GM23338 (cell line): ENCODE measurements around the gene MAST2. TPM values are rescaled to one million over a fixed set of nuclear protein-coding genes. Genes with fewer than 3 reads are reported as not detected.

ENCODE experiments used
- ATAC-seq: fragments of 200-7000 bp; cut with Tn5 transposase; 3 replicates; pipeline ENCODE4 v1.9.1; 2020
- DNase-seq: peaks from one replicate; pipeline ENCODE4 v3.0.0-alpha.2; 2015; ENCODE audit warnings: low spot score
- H2AFZ ChIP-seq: fragments of 200-600 bp; sonication (generic); 2 replicates; pipeline ENCODE4 v1.8.0; 2016; ENCODE audit warnings: antibody characterized with exemption, mild to moderate bottlenecking, moderate library complexity
- H3F3A ChIP-seq: fragments of 200-600 bp; sonication (generic); replicated peaks from 2 replicates; pipeline ENCODE4 v1.8.0; 2017; ENCODE audit warnings: antibody characterized with exemption, mixed run types, low read depth
- H3K27ac ChIP-seq: fragments of 200-600 bp; sonication (generic); 2 replicates; pipeline ENCODE4 v1.6.1; 2016; ENCODE audit warnings: low read depth
- H3K27me3 ChIP-seq: fragments of 200-600 bp; sonication (generic); 2 replicates; pipeline ENCODE4 v1.8.0; 2016; ENCODE audit warnings: mild to moderate bottlenecking, mixed run types, moderate library complexity; ENCODE audit not compliant: insufficient read depth
- H3K36me3 ChIP-seq: fragments of 200-600 bp; sonication (generic); 2 replicates; pipeline ENCODE4 v1.8.0; 2016; ENCODE audit warnings: mild to moderate bottlenecking; ENCODE audit not compliant: insufficient read depth
- H3K4me1 ChIP-seq: fragments of 200-600 bp; sonication (generic); 2 replicates; pipeline ENCODE4 v1.8.0; 2016; ENCODE audit warnings: mild to moderate bottlenecking, moderate library complexity; ENCODE audit not compliant: insufficient read depth
- H3K4me2 ChIP-seq: fragments of 200-600 bp; sonication (generic); 2 replicates; pipeline ENCODE4 v1.7.1; 2017; ENCODE audit warnings: mixed run types
- H3K4me3 ChIP-seq: fragments of 200-600 bp; sonication (generic); 2 replicates; pipeline ENCODE4 v1.6.1; 2016; ENCODE audit warnings: mixed run types
- H3K79me2 ChIP-seq: fragments of 200-600 bp; sonication (generic); replicated peaks from 2 replicates; pipeline ENCODE4 v1.8.0; 2017; ENCODE audit warnings: mild to moderate bottlenecking; ENCODE audit not compliant: insufficient read depth
- H3K9me2 ChIP-seq: fragments of 200-600 bp; sonication (generic); 2 replicates; pipeline ENCODE4 v1.8.0; 2017; ENCODE audit not compliant: insufficient read depth
- H4K20me1 ChIP-seq: fragments of 200-600 bp; sonication (generic); replicated peaks from 2 replicates; pipeline ENCODE4 v1.8.0; 2017; ENCODE audit warnings: mild to moderate bottlenecking; ENCODE audit not compliant: insufficient read depth
- H3K27ac Mint-ChIP-seq: 2 replicates; pipeline ENCODE4 v1.8.0; 2020; ENCODE audit warnings: inconsistent platforms, mild to moderate bottlenecking, moderate library complexity, mixed read lengths
- H3K27me3 Mint-ChIP-seq: 3 replicates; pipeline ENCODE4 v1.8.0; 2022; ENCODE audit warnings: low read depth, mild to moderate bottlenecking, moderate library complexity, mixed read lengths, inconsistent platforms; ENCODE audit not compliant: insufficient read depth, poor library complexity
- H3K36me3 Mint-ChIP-seq: 3 replicates; pipeline ENCODE4 v1.8.0; 2021; ENCODE audit warnings: low read depth, mild to moderate bottlenecking, inconsistent platforms, moderate library complexity, mixed read lengths
- H3K4me1 Mint-ChIP-seq: 3 replicates; pipeline ENCODE4 v1.8.0; 2020; ENCODE audit warnings: mild to moderate bottlenecking, inconsistent platforms, mixed read lengths
- H3K4me3 Mint-ChIP-seq: 3 replicates; pipeline ENCODE4 v1.8.0; 2021; ENCODE audit warnings: moderate library complexity, mild to moderate bottlenecking, inconsistent platforms, mixed read lengths
- H3K9me3 Mint-ChIP-seq: 3 replicates; pipeline ENCODE4 v1.8.0; 2020; ENCODE audit warnings: moderate library complexity, mild to moderate bottlenecking, inconsistent platforms, mixed read lengths
- CREB1 ChIP-seq: fragments of 250-450 bp; sonication (Bioruptor Pico); IDR thresholded peaks from 2 replicates; pipeline ENCODE4 v1.5.0; 2020; ENCODE audit warnings: low read depth, mild to moderate bottlenecking, moderate library complexity
- EZH2 ChIP-seq: fragments of 200-600 bp; sonication (generic); IDR thresholded peaks from one replicate; pipeline ENCODE4 v1.8.0; 2017; ENCODE audit warnings: antibody characterized with exemption, mild to moderate bottlenecking, low read depth; ENCODE audit not compliant: unreplicated experiment
- NANOG ChIP-seq: IDR thresholded peaks from 2 replicates; pipeline ENCODE4 v1.6.1; 2016; ENCODE audit warnings: antibody characterized with exemption, borderline replicate concordance
- ZNF114 ChIP-seq: fragments of 250-450 bp; sonication (Bioruptor Pico); IDR thresholded peaks from 2 replicates; pipeline ENCODE4 v1.5.0; 2020; ENCODE audit warnings: mild to moderate bottlenecking, moderate library complexity
- polyA plus RNA-seq: library from polyadenylated mRNA; unstranded; fragments of >200 nt; fragmentation: Nextera tagmentation; extraction: Ambion mirVana; gene quantifications from 2 replicates; pipeline ENCODE4 v1.2.1, GENCODE V29; 2016
- total RNA-seq: library from RNA; depleted of rRNA; stranded (reverse); fragments of >200 nt; shearing (Covaris generic); gene quantifications from 2 replicates; pipeline ENCODE4 v1.2.3, GENCODE V29; 2014
- TF ChIP-seq, protein P1 (sequence below): fragments of 250-450 bp; sonication (Bioruptor Pico); IDR thresholded peaks from 2 replicates; pipeline ENCODE4 v1.5.0; 2020; ENCODE audit warnings: mild to moderate bottlenecking, moderate library complexity

MAST2 gene
- total and polyA plus RNA-seq, 2 experiments from 2014 or later: 11.5 to 57.7 TPM

DNA sequence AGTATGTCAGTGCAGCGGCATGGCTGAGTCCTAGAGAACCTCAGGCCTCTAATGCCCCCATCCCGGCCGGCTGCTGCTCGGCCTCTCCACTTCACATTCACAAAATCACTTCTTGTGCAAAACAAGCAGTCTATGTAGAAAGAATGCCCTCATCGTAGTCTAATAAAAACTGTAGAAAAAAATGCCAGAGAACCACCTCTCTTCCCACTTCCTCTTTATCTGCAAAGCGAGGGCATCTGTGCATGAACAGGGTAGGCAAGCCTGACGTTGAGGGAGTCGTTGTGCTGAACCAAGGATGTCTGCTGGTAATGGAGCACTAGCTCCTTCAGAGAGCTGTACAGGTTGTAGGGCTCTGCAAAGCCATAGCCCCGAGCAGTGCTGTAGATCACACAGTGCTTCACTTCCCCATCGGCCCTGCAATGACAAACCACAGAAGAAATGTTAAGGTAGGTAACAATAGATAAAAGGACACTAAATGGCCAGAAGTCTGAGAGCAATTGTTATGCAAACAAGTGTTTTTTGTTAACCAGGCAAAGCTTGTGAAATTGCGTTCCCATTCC, 240.1 kb downstream of the MAST2 start:
- TF ChIP-seq CREB1 (peak; percentile 16; the same call in 1 of the 2 replicates), NANOG (peak; percentile 85), ZNF114 (CRISPR knock-in tag) (no peak)
- TF ChIP-seq, protein P1, sequence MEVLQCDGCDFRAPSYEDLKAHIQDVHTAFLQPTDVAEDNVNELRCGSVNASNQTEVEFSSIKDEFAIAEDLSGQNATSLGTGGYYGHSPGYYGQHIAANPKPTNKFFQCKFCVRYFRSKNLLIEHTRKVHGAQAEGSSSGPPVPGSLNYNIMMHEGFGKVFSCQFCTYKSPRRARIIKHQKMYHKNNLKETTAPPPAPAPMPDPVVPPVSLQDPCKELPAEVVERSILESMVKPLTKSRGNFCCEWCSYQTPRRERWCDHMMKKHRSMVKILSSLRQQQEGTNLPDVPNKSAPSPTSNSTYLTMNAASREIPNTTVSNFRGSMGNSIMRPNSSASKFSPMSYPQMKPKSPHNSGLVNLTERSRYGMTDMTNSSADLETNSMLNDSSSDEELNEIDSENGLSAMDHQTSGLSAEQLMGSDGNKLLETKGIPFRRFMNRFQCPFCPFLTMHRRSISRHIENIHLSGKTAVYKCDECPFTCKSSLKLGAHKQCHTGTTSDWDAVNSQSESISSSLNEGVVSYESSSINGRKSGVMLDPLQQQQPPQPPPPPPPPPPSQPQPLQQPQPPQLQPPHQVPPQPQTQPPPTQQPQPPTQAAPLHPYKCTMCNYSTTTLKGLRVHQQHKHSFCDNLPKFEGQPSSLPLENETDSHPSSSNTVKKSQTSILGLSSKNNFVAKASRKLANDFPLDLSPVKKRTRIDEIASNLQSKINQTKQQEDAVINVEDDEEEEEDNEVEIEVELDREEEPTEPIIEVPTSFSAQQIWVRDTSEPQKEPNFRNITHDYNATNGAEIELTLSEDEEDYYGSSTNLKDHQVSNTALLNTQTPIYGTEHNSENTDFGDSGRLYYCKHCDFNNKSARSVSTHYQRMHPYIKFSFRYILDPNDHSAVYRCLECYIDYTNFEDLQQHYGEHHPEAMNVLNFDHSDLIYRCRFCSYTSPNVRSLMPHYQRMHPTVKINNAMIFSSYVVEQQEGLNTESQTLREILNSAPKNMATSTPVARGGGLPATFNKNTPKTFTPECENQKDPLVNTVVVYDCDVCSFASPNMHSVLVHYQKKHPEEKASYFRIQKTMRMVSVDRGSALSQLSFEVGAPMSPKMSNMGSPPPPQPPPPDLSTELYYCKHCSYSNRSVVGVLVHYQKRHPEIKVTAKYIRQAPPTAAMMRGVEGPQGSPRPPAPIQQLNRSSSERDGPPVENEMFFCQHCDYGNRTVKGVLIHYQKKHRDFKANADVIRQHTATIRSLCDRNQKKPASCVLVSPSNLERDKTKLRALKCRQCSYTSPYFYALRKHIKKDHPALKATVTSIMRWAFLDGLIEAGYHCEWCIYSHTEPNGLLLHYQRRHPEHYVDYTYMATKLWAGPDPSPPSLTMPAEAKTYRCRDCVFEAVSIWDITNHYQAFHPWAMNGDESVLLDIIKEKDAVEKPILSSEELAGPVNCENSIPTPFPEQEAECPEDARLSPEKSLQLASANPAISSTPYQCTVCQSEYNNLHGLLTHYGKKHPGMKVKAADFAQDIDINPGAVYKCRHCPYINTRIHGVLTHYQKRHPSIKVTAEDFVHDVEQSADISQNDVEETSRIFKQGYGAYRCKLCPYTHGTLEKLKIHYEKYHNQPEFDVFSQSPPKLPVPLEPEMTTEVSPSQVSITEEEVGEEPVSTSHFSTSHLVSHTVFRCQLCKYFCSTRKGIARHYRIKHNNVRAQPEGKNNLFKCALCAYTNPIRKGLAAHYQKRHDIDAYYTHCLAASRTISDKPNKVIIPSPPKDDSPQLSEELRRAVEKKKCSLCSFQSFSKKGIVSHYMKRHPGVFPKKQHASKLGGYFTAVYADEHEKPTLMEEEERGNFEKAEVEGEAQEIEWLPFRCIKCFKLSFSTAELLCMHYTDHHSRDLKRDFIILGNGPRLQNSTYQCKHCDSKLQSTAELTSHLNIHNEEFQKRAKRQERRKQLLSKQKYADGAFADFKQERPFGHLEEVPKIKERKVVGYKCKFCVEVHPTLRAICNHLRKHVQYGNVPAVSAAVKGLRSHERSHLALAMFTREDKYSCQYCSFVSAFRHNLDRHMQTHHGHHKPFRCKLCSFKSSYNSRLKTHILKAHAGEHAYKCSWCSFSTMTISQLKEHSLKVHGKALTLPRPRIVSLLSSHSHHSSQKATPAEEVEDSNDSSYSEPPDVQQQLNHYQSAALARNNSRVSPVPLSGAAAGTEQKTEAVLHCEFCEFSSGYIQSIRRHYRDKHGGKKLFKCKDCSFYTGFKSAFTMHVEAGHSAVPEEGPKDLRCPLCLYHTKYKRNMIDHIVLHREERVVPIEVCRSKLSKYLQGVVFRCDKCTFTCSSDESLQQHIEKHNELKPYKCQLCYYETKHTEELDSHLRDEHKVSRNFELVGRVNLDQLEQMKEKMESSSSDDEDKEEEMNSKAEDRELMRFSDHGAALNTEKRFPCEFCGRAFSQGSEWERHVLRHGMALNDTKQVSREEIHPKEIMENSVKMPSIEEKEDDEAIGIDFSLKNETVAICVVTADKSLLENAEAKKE (CRISPR knock-in tag): peak; percentile 65; the same call in 1 of the 2 replicates
- Histone ChIP-seq H3K27me3 (peaks cover 11% of the 10 kb centered on the region), H3K4me1 (peaks cover 11% of the 10 kb centered on the region), H3K4me3 (peak overlapping the region; percentile 11; the same call in 1 of the 2 replicates), H3K4me2 (peak overlapping the region; percentile 64), H3K27ac (no peak overlapping the region), H4K20me1 (0 out of 2 replicates have a peak, but pooled peaks cover 4% of the 10 kb centered on the region), H3K9me2 (no peaks in the 10 kb centered on the region), H2AFZ (no peak overlapping the region), H3F3A (no peaks in the 10 kb centered on the region), H3K79me2 (no peaks in the 10 kb centered on the region), H3K36me3 (no peaks in the 10 kb centered on the region)
- H3K9me3 Mint-ChIP-seq: no peaks in the 10 kb centered on the region
- peaks cover 7% of the 10 kb centered on the region; the same call in 2 of the 3 replicates for H3K36me3 Mint-ChIP-seq
- H3K27ac Mint-ChIP-seq: no peak overlapping the region
- peaks cover 15% of the 10 kb centered on the region; the same call in 2 of the 3 replicates for H3K4me1 Mint-ChIP-seq
- H3K27me3 Mint-ChIP-seq: peaks cover 3% of the 10 kb centered on the region
- DNase-seq (peak; percentile 83), ATAC-seq (peak; percentile 98)
- 0 out of 3 replicates have a peak overlapping the region, but pooled peaks have one; percentile 19 for H3K4me3 Mint-ChIP-seq

DNA sequence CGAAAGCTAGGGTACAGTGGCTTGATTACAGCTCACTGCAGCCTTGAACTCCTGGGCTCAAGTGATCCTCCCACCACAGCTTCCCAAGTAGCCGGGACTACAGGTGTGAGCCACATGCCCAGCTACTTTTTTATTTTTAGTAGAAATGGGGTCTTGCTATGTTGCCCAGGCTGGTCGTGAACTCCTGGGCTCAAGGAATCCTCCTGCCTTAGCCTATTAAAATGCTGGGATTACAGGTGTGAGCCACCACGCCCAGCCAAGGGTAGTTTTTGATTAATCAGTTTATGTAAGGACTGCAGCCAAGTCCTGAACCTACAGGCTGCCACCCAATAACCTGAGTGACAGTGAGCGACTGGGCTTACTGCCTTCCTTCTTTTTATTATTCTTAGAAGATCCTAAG, 240.7 kb downstream of the MAST2 start:
- H3K27me3 ChIP-seq: peaks cover 11% of the 10 kb centered on the region
- DNase-seq: no peak
- no peak overlapping the region for H2AFZ ChIP-seq
- H3K4me3 Mint-ChIP-seq: no peak overlapping the region
- H3K4me1 ChIP-seq: peaks cover 11% of the 10 kb centered on the region
- peaks cover 3% of the 10 kb centered on the region for H3K27me3 Mint-ChIP-seq
- peaks cover 15% of the 10 kb centered on the region; the same call in 2 of the 3 replicates for H3K4me1 Mint-ChIP-seq
- H3K4me2 ChIP-seq: no peak overlapping the region
- H3K27ac ChIP-seq: no peak overlapping the region
- H3K4me3 ChIP-seq: no peak overlapping the region
- peaks cover 7% of the 10 kb centered on the region; the same call in 2 of the 3 replicates for H3K36me3 Mint-ChIP-seq
- no peaks in the 10 kb centered on the region for H3K9me2 ChIP-seq
- no peak overlapping the region for H3K27ac Mint-ChIP-seq
- 0 out of 2 replicates have a peak, but pooled peaks cover 4% of the 10 kb centered on the region for H4K20me1 ChIP-seq
- H3K9me3 Mint-ChIP-seq: no peaks in the 10 kb centered on the region
- H3K79me2 ChIP-seq: no peaks in the 10 kb centered on the region
- H3K36me3 ChIP-seq: no peaks in the 10 kb centered on the region
- no peak; the same call in 2 of the 3 replicates for ATAC-seq
- H3F3A ChIP-seq: no peaks in the 10 kb centered on the region
- TF ChIP-seq NANOG (no peak), EZH2 (no peak), CREB1 (no peak)
- TF ChIP-seq, protein P1 (CRISPR knock-in tag): no peak
